GM10266 (cell line): Measurements from ENCODE around the gene FNBP1.
"Not testable (repeated sequence)": the region's sequence is repeated elsewhere in the genome, so short reads cannot be mapped to it uniquely, and the experiment has no call there.

Experiments
- DNase-seq: peaks from one replicate; pipeline ENCODE4 v3.0.0; 2012; ENCODE audit errors: extremely low spot score
- CTCF ChIP-seq: IDR thresholded peaks from 2 replicates; pipeline ENCODE4 v1.5.1; 2012; ENCODE audit warnings: mild to moderate bottlenecking, low read depth; ENCODE audit not compliant: control insufficient read depth, insufficient read depth; ENCODE audit errors: missing control alignments

The FNBP1 gene

GRCh38 chr9:130010151-130010988 is 32.6 kb downstream of the FNBP1 start:
- TF ChIP-seq CTCF: no peak
- no peak for DNase-seq

GRCh38 chr9:130009546-130009945 is 33.4 kb downstream of the FNBP1 start:
- not testable (repeated sequence) for DNase-seq

- no peak for DNase-seq
- no peak for TF ChIP-seq CTCF
Observed at GRCh38 chr9:130008538-130008937, 34.5 kb downstream of the FNBP1 start.

- DNase-seq: not testable (repeated sequence)
Observed at GRCh38 chr9:130006952-130007351, 36.0 kb downstream of the FNBP1 start.

- no peak for DNase-seq
- TF ChIP-seq CTCF: no peak
Observed at GRCh38 chr9:130003943-130004552, 38.9 kb downstream of the FNBP1 start.

GRCh38 chr9:130002320-130002719 is 40.7 kb downstream of the FNBP1 start:
- no peak for DNase-seq
- TF ChIP-seq CTCF: no peak

- no peak for TF ChIP-seq CTCF
- no peak for DNase-seq
Observed at GRCh38 chr9:130001190-130001589, 41.8 kb downstream of the FNBP1 start.

- no peak for DNase-seq
- TF ChIP-seq CTCF: no peak
Observed at GRCh38 chr9:129999141-129999510, 43.9 kb downstream of the FNBP1 start.
